OCI-LY7 (cell line): ENCODE data around the gene PRAF2. TPM values are rescaled to one million over a fixed set of nuclear protein-coding genes. Genes with fewer than 3 reads are reported as not detected.

ENCODE experiments used
- BruUV-seq: library from RNA; stranded (reverse); fragments of 400-500 nt; replicated peaks from 2 replicates; lab custom pipeline; 2021; lab: Mats Ljungman, UMichigan
- CTCF ChIA-PET: fragments of 300-600 bp; sonication (Branson Sonifier 250); formaldehyde crosslinking; loops from one replicate; lab custom pipeline; 2022; ENCODE audit warnings: antibody characterized with exemption; ENCODE audit not compliant: unreplicated experiment; lab: Charles Lee
- POLR2A ChIA-PET: fragments of 300-600 bp; sonication (Branson Sonifier 250); formaldehyde crosslinking; loops from one replicate; lab custom pipeline; 2022; ENCODE audit warnings: antibody characterized with exemption; lab: Charles Lee
- DNase-seq: peaks from one replicate; pipeline ENCODE4 v3.0.0-alpha.2; 2015; ENCODE audit warnings: low spot score
- H2AFZ ChIP-seq: fragments of 200-600 bp; sonication (generic), shearing (Covaris generic); 2 replicates; pipeline ENCODE4 v1.6.1; 2014; ENCODE audit warnings: mild to moderate bottlenecking, antibody characterized with exemption, low read length, moderate library complexity
- H3K27ac ChIP-seq: fragments of 200-600 bp; sonication (generic); 2 replicates; pipeline ENCODE4 v1.5.1; 2014; ENCODE audit warnings: mixed run types, low read depth, mild to moderate bottlenecking, moderate library complexity, low read length, inconsistent platforms; ENCODE audit not compliant: poor library complexity, severe bottlenecking
- H3K36me3 ChIP-seq: fragments of 200-600 bp; sonication (generic); 2 replicates; pipeline ENCODE4 v1.6.1; 2014; ENCODE audit warnings: mild to moderate bottlenecking, antibody characterized with exemption, low read length, moderate library complexity, mixed read lengths; ENCODE audit not compliant: insufficient read depth
- H3K4me1 ChIP-seq: fragments of 200-600 bp; sonication (generic); 2 replicates; pipeline ENCODE4 v1.5.1; 2014; ENCODE audit warnings: mild to moderate bottlenecking, low read length; ENCODE audit not compliant: insufficient read depth, poor library complexity, severe bottlenecking
- H3K4me2 ChIP-seq: fragments of 200-600 bp; sonication (generic); 2 replicates; pipeline ENCODE4 v1.6.1; 2014; ENCODE audit warnings: mild to moderate bottlenecking, low read length
- H3K4me3 ChIP-seq: fragments of 200-600 bp; sonication (generic); 2 replicates; pipeline ENCODE4 v1.5.1; 2014; ENCODE audit warnings: mild to moderate bottlenecking, low read depth, low read length; ENCODE audit not compliant: poor library complexity, severe bottlenecking
- H3K79me2 ChIP-seq: fragments of 200-600 bp; sonication (generic); 2 replicates; pipeline ENCODE4 v1.6.1; 2016; ENCODE audit warnings: low read depth, mild to moderate bottlenecking, low read length, moderate library complexity, mixed read lengths; ENCODE audit not compliant: insufficient read depth
- H3K9me2 ChIP-seq: fragments of 200-600 bp; sonication (generic); 2 replicates; pipeline ENCODE4 v1.6.1; 2016; ENCODE audit warnings: mild to moderate bottlenecking, low read length, mixed read lengths; ENCODE audit not compliant: insufficient read depth
- H3K9me3 ChIP-seq: fragments of 200-600 bp; sonication (generic); 2 replicates; pipeline ENCODE4 v1.6.1; 2014; ENCODE audit warnings: mild to moderate bottlenecking, mixed run types, low read length, mixed read lengths
- H4K20me1 ChIP-seq: fragments of 200-600 bp; sonication (generic); 2 replicates; pipeline ENCODE4 v1.6.1; 2014; ENCODE audit warnings: mild to moderate bottlenecking, antibody characterized with exemption, low read length, moderate library complexity, mixed read lengths; ENCODE audit not compliant: insufficient read depth
- CTCF ChIP-seq: fragments of 200-600 bp; sonication (generic); conservative IDR thresholded peaks from 2 replicates; pipeline ENCODE4 v1.5.1; 2014; ENCODE audit warnings: mild to moderate bottlenecking, antibody characterized with exemption, low read length, moderate library complexity, mixed read lengths
- EZH2phosphoT487 ChIP-seq: fragments of 200-600 bp; sonication (generic); IDR thresholded peaks from 2 replicates; pipeline ENCODE4 v1.6.1; 2018; ENCODE audit warnings: low read depth, borderline replicate concordance, mild to moderate bottlenecking, mixed run types, antibody characterized with exemption, low read length, moderate library complexity, mixed read lengths
- intact Hi-C: fragments of 100-400 bp; cut with micrococcal nuclease; formaldehyde crosslinking; loops from one replicate; pipeline ENCODE4 v1.10.0; 2022; ENCODE audit not compliant: unreplicated experiment
- total RNA-seq, 2 experiments: library from RNA; depleted of rRNA in 1 of 2; stranded (reverse); fragments of >200 nt in 1 of 2; shearing (Covaris generic) in 1 of 2; gene quantifications; 2 replicates each; pipeline ENCODE4 v1.2.3, GENCODE V29; 2014 to 2022

The PRAF2 gene
- total RNA-seq, 2 experiments from 2014 or later: 2.3 to 20.3 TPM

- POLR2A ChIA-PET: interaction anchor here (0.5 to 3.3 kb wide), 6 partner anchors 39 to 126 kb away, joined by 3 to 12 read pairs (median 3); partner anchors contain the start of gene GRIPAP1
- H3K9me3 ChIP-seq: no peaks in the 10 kb centered on the region
- no peak overlapping the region for H2AFZ ChIP-seq
- peak overlapping the region; percentile 84 for H3K4me3 ChIP-seq
- intact Hi-C loops: loop anchor here (2.0 to 5.0 kb wide), 4 partner anchors 39 to 145 kb away; partner anchors contain the start of genes GRIPAP1, PIM2, PQBP1 and TIMM17B
- H3K9me2 ChIP-seq: no peaks in the 10 kb centered on the region
- DNase-seq: peak; percentile 27
- H4K20me1 ChIP-seq: no peaks in the 10 kb centered on the region
- peak overlapping the region; percentile 92 for H3K4me2 ChIP-seq
- BruUV-seq: TSS peak; percentile 62
- H3K79me2 ChIP-seq: peaks cover 13% of the 10 kb centered on the region; the same call in 1 of the 2 replicates
- CTCF ChIA-PET: no interaction called here
- peaks cover 45% of the 10 kb centered on the region for H3K4me1 ChIP-seq
- peak overlapping the region; percentile 55 for H3K27ac ChIP-seq
- H3K36me3 ChIP-seq: peaks cover 25% of the 10 kb centered on the region
- TF ChIP-seq EZH2phosphoT487 (no peak), CTCF (no peak)
Observed at GRCh38 chrX:49041744-49042580, 31.8 kb downstream of the PRAF2 start.

GRCh38 chrX:49040376-49040955 lies 33.3 kb downstream of the PRAF2 start:
- H4K20me1 ChIP-seq: no peaks in the 10 kb centered on the region
- ChIA-PET CTCF (no interaction called here), POLR2A (interaction anchor here (0.6 to 3.3 kb wide), 3 partner anchors 13 to 78 kb away, joined by 4 to 12 read pairs (median 5); no protein-coding TSS in a partner anchor)
- peak overlapping the region; percentile 11; the same call in 1 of the 2 replicates for H2AFZ ChIP-seq
- H3K9me3 ChIP-seq: no peaks in the 10 kb centered on the region
- peak overlapping the region; percentile 59 for H3K4me3 ChIP-seq
- no TSS peak for BruUV-seq
- H3K4me2 ChIP-seq: peak overlapping the region; percentile 68
- H3K9me2 ChIP-seq: no peaks in the 10 kb centered on the region
- intact Hi-C loops: loop anchor here (5.0 kb wide), 1 partner anchor 143 kb away; the partner anchor contains the start of genes PQBP1 and TIMM17B
- H3K4me1 ChIP-seq: peaks cover 45% of the 10 kb centered on the region
- peak overlapping the region; percentile 64 for H3K27ac ChIP-seq
- peaks cover 13% of the 10 kb centered on the region; the same call in 1 of the 2 replicates for H3K79me2 ChIP-seq
- H3K36me3 ChIP-seq: peaks cover 28% of the 10 kb centered on the region
- DNase-seq: no peak
- TF ChIP-seq EZH2phosphoT487 (no peak), CTCF (no peak)
